HEK293 (cell line): ENCODE measurements around the gene SLC7A10.
A peak's percentile ranks its signal among the peaks of the same experiment; 100 is the strongest.

Experiments used
- CTCF ChIA-PET: fragments of 350-600 bp; formaldehyde crosslinking; extraction: SDS; loops from one replicate; lab custom pipeline; 2021; ENCODE audit warnings: antibody characterized with exemption; lab: Yijun Ruan, JAX
- POLR2A ChIA-PET: fragments of 300-600 bp; formaldehyde crosslinking; extraction: SDS; loops from one replicate; lab custom pipeline; 2020; ENCODE audit warnings: antibody characterized with exemption, inconsistent platforms; lab: Yijun Ruan, JAX
- H3K27ac ChIP-seq: fragments of 200-500 bp; sonication (Bioruptor generic); 2 replicates; pipeline ENCODE4 v1.5.1; 2014; ENCODE audit warnings: low read depth, low read length, control low read depth, inconsistent platforms; ENCODE audit errors: extremely low read depth
- H3K36me3 ChIP-seq, 2 experiments: fragments of 200-500 bp in 1 of 2; sonication (Bioruptor generic) in 1 of 2; 1 replicate in 1 of 2; 2 replicates in 1 of 2; pipeline ENCODE4 v1.5.1; 2014 to 2017; ENCODE audit warnings: inconsistent platforms in 2 of 2, low read length in 2 of 2; ENCODE audit not compliant: control insufficient read depth in 2 of 2, insufficient read depth in 1 of 2
- H3K4me1 ChIP-seq: fragments of 200-500 bp; sonication (Bioruptor generic); 2 replicates; pipeline ENCODE4 v1.5.1; 2014; ENCODE audit warnings: mild to moderate bottlenecking, low read length, inconsistent platforms; ENCODE audit not compliant: control insufficient read depth, insufficient read depth
- H3K4me3 ChIP-seq: 2 replicates; pipeline ENCODE4 v1.5.1; 2011; ENCODE audit warnings: low read depth, mild to moderate bottlenecking, control low read depth, low read length, moderate library complexity
- H3K9me3 ChIP-seq: fragments of 200-500 bp; sonication (Bioruptor generic); 2 replicates; pipeline ENCODE4 v1.5.1; 2014; ENCODE audit warnings: low read depth, low read length, inconsistent platforms; ENCODE audit not compliant: control insufficient read depth, insufficient read depth
- HOXC10 ChIP-seq: sonication (generic); formaldehyde crosslinking; IDR thresholded peaks from 2 replicates; pipeline ENCODE4 v1.8.1; 2023; ENCODE audit warnings: mild to moderate bottlenecking, missing genetic modification reagents
- OSR2 ChIP-seq: fragments of 450-650 bp; formaldehyde crosslinking; IDR thresholded peaks from 2 replicates; pipeline ENCODE4 v1.5.1; 2016; ENCODE audit warnings: missing biosample characterization, missing genetic modification characterization
- SETDB1 ChIP-seq: IDR thresholded peaks from one replicate; pipeline ENCODE4 v1.6.1; 2017; ENCODE audit warnings: mild to moderate bottlenecking, low read length, moderate library complexity, mixed read lengths; ENCODE audit not compliant: insufficient read length
- ZNF10 ChIP-seq: fragments of 450-650 bp; formaldehyde crosslinking; IDR thresholded peaks from 2 replicates; pipeline ENCODE4 v1.5.1; 2017; ENCODE audit warnings: missing biosample characterization, missing genetic modification characterization
- ZNF174 ChIP-seq: fragments of 450-650 bp; formaldehyde crosslinking; IDR thresholded peaks from 2 replicates; pipeline ENCODE4 v1.5.0; 2017; ENCODE audit warnings: missing biosample characterization, mild to moderate bottlenecking, missing genetic modification characterization
- ZNF2 ChIP-seq: fragments of 450-650 bp; formaldehyde crosslinking; IDR thresholded peaks from 2 replicates; pipeline ENCODE4 v1.5.1; 2016; ENCODE audit warnings: missing biosample characterization, missing genetic modification characterization
- ZNF335 ChIP-seq: fragments of 450-650 bp; formaldehyde crosslinking; conservative IDR thresholded peaks from 2 replicates; pipeline ENCODE4 v1.5.1; 2016; ENCODE audit warnings: missing biosample characterization, missing genetic modification characterization
- ZNF555 ChIP-seq: fragments of 450-650 bp; formaldehyde crosslinking; conservative IDR thresholded peaks from 2 replicates; pipeline ENCODE4 v1.5.1; 2017; ENCODE audit warnings: missing biosample characterization, mild to moderate bottlenecking, missing genetic modification characterization, inconsistent platforms
- ZNF560 ChIP-seq: fragments of 450-650 bp; formaldehyde crosslinking; IDR thresholded peaks from 2 replicates; pipeline ENCODE4 v1.5.1; 2017; ENCODE audit warnings: missing biosample characterization, missing genetic modification characterization, borderline replicate concordance
- ZNF626 ChIP-seq: fragments of 450-650 bp; sonication (Bioruptor Pico); formaldehyde crosslinking; IDR thresholded peaks from 2 replicates; pipeline ENCODE4 v1.5.1; 2018; ENCODE audit warnings: missing biosample characterization, missing genetic modification characterization, inconsistent platforms
- TF ChIP-seq, protein P1 (sequence below): fragments of 450-650 bp; formaldehyde crosslinking; IDR thresholded peaks from 2 replicates; pipeline ENCODE4 v1.5.1; 2016; ENCODE audit warnings: missing biosample characterization, missing genetic modification characterization
- TF ChIP-seq, protein P2 (sequence below): fragments of 450-650 bp; formaldehyde crosslinking; IDR thresholded peaks from 2 replicates; pipeline ENCODE4 v1.5.1; 2016; ENCODE audit warnings: missing biosample characterization, missing genetic modification characterization
- TF ChIP-seq, protein P3 (sequence below): fragments of 450-650 bp; formaldehyde crosslinking; IDR thresholded peaks from 2 replicates; pipeline ENCODE4 v1.5.1; 2016; ENCODE audit warnings: missing biosample characterization, missing genetic modification characterization
- TF ChIP-seq, protein P4 (sequence below): fragments of 450-650 bp; formaldehyde crosslinking; IDR thresholded peaks from 2 replicates; pipeline ENCODE4 v1.5.1; 2016; ENCODE audit warnings: missing biosample characterization, missing genetic modification characterization
- TF ChIP-seq, protein P5 (sequence below): fragments of 450-650 bp; formaldehyde crosslinking; conservative IDR thresholded peaks from 2 replicates; pipeline ENCODE4 v1.5.1; 2016; ENCODE audit warnings: low read depth, missing biosample characterization, missing genetic modification characterization
- TF ChIP-seq, protein P6 (sequence below): fragments of 450-650 bp; IDR thresholded peaks from 2 replicates; pipeline ENCODE4 v1.5.1; 2018; ENCODE audit warnings: missing biosample characterization, missing genetic modification characterization
- TF ChIP-seq, protein P7 (sequence below): fragments of 450-650 bp; formaldehyde crosslinking; IDR thresholded peaks from 2 replicates; pipeline ENCODE4 v1.5.1; 2017; ENCODE audit warnings: missing biosample characterization, missing genetic modification characterization

The SLC7A10 gene

DNA sequence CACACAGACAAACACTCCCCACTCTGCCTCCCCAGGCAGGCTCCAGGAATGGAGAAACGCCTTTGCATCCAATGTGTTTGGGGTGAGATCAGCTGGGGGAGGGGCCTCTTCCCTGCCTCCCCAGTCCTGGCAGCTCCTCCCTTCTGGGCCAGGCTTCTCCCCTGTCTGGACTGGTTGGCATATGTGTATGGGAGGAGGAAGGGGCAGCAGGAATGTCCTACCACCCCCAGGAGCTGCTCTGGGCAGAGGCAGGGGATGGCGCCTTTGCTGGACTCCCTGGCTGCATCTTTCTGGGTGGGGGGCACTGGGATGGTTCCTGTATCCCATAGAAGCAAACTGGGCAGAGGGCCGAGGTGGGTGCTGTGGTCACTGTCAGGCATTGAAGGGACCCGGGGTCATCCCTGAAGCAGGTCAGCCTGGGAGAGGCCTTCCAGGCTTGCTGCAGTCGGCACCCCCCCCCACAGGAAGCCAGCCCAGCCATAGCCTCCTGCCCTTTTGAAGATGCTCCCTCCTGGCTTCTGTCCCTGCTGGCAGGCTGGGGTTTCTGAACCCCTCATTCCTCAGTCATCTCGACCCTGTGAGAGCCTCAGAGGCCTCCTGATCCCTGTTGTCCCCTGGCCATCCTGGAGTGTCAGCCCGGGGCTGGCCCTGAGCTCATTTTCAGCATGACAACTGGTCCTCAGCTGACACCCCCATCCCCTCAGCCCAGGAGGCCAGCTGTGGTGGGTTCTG is 21.2 kb upstream of the SLC7A10 start (continued):
- TF ChIP-seq, protein P1, sequence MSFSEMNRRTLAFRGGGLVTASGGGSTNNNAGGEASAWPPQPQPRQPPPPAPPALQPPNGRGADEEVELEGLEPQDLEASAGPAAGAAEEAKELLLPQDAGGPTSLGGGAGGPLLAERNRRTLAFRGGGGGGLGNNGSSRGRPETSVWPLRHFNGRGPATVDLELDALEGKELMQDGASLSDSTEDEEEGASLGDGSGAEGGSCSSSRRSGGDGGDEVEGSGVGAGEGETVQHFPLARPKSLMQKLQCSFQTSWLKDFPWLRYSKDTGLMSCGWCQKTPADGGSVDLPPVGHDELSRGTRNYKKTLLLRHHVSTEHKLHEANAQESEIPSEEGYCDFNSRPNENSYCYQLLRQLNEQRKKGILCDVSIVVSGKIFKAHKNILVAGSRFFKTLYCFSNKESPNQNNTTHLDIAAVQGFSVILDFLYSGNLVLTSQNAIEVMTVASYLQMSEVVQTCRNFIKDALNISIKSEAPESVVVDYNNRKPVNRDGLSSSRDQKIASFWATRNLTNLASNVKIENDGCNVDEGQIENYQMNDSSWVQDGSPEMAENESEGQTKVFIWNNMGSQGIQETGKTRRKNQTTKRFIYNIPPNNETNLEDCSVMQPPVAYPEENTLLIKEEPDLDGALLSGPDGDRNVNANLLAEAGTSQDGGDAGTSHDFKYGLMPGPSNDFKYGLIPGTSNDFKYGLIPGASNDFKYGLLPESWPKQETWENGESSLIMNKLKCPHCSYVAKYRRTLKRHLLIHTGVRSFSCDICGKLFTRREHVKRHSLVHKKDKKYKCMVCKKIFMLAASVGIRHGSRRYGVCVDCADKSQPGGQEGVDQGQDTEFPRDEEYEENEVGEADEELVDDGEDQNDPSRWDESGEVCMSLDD: no peak
- TF ChIP-seq ZNF626 (tag by site-specific recombination) (no peak), ZNF335 (tag by site-specific recombination) (no peak)
- TF ChIP-seq, all 188 proteins: peak for 7

DNA sequence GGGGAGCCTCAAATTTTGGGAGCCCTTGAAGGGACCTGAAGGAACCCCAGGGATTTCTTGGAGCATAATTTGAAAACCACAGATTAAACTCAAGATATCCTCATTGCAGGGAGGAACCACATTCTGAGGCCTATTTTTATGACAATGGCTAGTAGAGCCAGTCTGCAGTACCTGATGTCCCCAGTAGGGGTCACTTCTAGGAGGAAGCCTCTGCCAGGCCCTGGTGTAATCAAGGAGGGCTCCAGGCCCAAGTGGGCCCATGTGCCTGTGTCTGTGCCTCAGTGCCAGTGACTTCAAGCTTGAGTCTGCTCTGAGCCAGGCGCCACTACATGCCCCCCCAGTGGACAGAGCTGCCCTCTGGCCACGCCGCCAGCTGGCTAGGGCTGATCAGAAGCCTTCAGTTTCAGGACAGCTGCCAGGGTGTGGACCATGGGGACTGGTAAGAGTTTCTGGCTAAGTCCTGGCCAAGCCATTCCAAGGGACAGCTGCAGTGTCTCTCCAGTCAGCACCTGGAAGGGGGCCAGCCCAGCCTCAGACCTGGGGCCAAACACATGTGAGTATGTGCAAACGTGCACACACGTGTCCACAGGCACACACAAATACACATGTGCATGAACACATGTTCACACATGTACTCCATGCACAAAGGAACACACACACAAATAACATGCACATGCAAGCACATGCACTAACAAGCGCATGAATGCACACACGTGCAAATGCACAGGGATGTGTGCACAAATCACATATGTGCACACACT is 20.5 kb upstream of the SLC7A10 start:
- Histone ChIP-seq H3K9me3 (peaks cover 6% of the 10 kb centered on the region), H3K4me1 (no peaks in the 10 kb centered on the region), H3K4me3 (no peak overlapping the region), H3K36me3 (no peaks in the 10 kb centered on the region; a peak in 1 of 3 replicates), H3K27ac (no peak overlapping the region)
- ChIA-PET POLR2A (interaction anchor here (1.4 kb wide), 1 partner anchor 56 kb away, joined by 3 read pairs; the partner anchor contains the start of gene CEBPA), CTCF (interaction anchor here (0.6 to 3.7 kb wide), 25 partner anchors 9 to 1526 kb away, joined by 3 to 29 read pairs (median 4); partner anchors contain the start of gene CEBPA)
- TF ChIP-seq OSR2: no peak
- TF ChIP-seq, protein P2, sequence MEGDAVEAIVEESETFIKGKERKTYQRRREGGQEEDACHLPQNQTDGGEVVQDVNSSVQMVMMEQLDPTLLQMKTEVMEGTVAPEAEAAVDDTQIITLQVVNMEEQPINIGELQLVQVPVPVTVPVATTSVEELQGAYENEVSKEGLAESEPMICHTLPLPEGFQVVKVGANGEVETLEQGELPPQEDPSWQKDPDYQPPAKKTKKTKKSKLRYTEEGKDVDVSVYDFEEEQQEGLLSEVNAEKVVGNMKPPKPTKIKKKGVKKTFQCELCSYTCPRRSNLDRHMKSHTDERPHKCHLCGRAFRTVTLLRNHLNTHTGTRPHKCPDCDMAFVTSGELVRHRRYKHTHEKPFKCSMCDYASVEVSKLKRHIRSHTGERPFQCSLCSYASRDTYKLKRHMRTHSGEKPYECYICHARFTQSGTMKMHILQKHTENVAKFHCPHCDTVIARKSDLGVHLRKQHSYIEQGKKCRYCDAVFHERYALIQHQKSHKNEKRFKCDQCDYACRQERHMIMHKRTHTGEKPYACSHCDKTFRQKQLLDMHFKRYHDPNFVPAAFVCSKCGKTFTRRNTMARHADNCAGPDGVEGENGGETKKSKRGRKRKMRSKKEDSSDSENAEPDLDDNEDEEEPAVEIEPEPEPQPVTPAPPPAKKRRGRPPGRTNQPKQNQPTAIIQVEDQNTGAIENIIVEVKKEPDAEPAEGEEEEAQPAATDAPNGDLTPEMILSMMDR (tag by site-specific recombination): peak; percentile 69
- TF ChIP-seq, protein P3, sequence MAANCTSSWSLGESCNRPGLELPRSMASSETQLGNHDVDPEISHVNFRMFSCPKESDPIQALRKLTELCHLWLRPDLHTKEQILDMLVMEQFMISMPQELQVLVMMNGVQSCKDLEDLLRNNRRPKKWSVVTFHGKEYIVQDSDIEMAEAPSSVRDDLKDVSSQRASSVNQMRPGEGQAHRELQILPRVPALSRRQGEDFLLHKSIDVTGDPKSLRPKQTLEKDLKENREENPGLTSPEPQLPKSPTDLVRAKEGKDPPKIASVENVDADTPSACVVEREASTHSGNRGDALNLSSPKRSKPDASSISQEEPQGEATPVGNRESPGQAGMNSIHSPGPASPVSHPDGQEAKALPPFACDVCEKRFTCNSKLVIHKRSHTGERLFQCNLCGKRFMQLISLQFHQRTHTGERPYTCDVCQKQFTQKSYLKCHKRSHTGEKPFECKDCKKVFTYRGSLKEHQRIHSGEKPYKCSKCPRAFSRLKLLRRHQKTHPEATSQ (tag by site-specific recombination): no peak
- TF ChIP-seq, protein P4, sequence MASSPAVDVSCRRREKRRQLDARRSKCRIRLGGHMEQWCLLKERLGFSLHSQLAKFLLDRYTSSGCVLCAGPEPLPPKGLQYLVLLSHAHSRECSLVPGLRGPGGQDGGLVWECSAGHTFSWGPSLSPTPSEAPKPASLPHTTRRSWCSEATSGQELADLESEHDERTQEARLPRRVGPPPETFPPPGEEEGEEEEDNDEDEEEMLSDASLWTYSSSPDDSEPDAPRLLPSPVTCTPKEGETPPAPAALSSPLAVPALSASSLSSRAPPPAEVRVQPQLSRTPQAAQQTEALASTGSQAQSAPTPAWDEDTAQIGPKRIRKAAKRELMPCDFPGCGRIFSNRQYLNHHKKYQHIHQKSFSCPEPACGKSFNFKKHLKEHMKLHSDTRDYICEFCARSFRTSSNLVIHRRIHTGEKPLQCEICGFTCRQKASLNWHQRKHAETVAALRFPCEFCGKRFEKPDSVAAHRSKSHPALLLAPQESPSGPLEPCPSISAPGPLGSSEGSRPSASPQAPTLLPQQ (tag by site-specific recombination): no peak
- TF ChIP-seq, protein P5, sequence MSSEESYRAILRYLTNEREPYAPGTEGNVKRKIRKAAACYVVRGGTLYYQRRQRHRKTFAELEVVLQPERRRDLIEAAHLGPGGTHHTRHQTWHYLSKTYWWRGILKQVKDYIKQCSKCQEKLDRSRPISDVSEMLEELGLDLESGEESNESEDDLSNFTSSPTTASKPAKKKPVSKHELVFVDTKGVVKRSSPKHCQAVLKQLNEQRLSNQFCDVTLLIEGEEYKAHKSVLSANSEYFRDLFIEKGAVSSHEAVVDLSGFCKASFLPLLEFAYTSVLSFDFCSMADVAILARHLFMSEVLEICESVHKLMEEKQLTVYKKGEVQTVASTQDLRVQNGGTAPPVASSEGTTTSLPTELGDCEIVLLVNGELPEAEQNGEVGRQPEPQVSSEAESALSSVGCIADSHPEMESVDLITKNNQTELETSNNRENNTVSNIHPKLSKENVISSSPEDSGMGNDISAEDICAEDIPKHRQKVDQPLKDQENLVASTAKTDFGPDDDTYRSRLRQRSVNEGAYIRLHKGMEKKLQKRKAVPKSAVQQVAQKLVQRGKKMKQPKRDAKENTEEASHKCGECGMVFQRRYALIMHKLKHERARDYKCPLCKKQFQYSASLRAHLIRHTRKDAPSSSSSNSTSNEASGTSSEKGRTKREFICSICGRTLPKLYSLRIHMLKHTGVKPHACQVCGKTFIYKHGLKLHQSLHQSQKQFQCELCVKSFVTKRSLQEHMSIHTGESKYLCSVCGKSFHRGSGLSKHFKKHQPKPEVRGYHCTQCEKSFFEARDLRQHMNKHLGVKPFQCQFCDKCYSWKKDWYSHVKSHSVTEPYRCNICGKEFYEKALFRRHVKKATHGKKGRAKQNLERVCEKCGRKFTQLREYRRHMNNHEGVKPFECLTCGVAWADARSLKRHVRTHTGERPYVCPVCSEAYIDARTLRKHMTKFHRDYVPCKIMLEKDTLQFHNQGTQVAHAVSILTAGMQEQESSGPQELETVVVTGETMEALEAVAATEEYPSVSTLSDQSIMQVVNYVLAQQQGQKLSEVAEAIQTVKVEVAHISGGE: no peak
- TF ChIP-seq ZNF560 (tag by site-specific recombination): peak; percentile 42; the same call in 1 of the 2 replicates
- TF ChIP-seq, protein P6, sequence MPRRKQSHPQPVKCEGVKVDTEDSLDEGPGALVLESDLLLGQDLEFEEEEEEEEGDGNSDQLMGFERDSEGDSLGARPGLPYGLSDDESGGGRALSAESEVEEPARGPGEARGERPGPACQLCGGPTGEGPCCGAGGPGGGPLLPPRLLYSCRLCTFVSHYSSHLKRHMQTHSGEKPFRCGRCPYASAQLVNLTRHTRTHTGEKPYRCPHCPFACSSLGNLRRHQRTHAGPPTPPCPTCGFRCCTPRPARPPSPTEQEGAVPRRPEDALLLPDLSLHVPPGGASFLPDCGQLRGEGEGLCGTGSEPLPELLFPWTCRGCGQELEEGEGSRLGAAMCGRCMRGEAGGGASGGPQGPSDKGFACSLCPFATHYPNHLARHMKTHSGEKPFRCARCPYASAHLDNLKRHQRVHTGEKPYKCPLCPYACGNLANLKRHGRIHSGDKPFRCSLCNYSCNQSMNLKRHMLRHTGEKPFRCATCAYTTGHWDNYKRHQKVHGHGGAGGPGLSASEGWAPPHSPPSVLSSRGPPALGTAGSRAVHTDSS (tag by site-specific recombination): no peak
- 0 out of 2 replicates have a peak, but pooled peaks have one; percentile 16 for TF ChIP-seq ZNF2 (tag by site-specific recombination)
- TF ChIP-seq ZNF174 (tag by site-specific recombination): no peak
- TF ChIP-seq SETDB1: peak; percentile 69
- no peak for TF ChIP-seq ZNF555 (tag by site-specific recombination)
- TF ChIP-seq HOXC10 (CRISPR knock-in tag): no peak
- TF ChIP-seq ZNF10 (tag by site-specific recombination): no peak
- TF ChIP-seq, protein P7, sequence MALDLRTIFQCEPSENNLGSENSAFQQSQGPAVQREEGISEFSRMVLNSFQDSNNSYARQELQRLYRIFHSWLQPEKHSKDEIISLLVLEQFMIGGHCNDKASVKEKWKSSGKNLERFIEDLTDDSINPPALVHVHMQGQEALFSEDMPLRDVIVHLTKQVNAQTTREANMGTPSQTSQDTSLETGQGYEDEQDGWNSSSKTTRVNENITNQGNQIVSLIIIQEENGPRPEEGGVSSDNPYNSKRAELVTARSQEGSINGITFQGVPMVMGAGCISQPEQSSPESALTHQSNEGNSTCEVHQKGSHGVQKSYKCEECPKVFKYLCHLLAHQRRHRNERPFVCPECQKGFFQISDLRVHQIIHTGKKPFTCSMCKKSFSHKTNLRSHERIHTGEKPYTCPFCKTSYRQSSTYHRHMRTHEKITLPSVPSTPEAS (tag by site-specific recombination): peak; percentile 83
